BE2C (cell line): ENCODE measurements around the gene PHACTR1.

ENCODE experiments used
- DNase-seq: peaks from one replicate; pipeline ENCODE4 v3.0.0-alpha.2; 2020
- H3K27me3 ChIP-seq: fragments of 250-450 bp; sonication (Bioruptor Pico); 2 replicates; pipeline ENCODE4 v1.5.1; 2020; ENCODE audit warnings: mild to moderate bottlenecking
- H3K36me3 ChIP-seq: fragments of 250-450 bp; sonication (Bioruptor Pico); 2 replicates; pipeline ENCODE4 v1.5.1; 2020; ENCODE audit warnings: mild to moderate bottlenecking
- H3K4me1 ChIP-seq: fragments of 250-450 bp; sonication (Bioruptor Pico); 2 replicates; pipeline ENCODE4 v1.5.1; 2020
- H3K4me3 ChIP-seq: 2 replicates; pipeline ENCODE4 v1.5.1; 2011; ENCODE audit warnings: low read depth, low read length
- H3K9me3 ChIP-seq: fragments of 250-450 bp; sonication (Bioruptor Pico); 2 replicates; pipeline ENCODE4 v1.5.1; 2020
- TF ChIP-seq, protein P1 (sequence below): IDR thresholded peaks from 2 replicates; pipeline ENCODE4 v1.5.1; 2012; ENCODE audit warnings: mild to moderate bottlenecking, low read depth, low read length

PHACTR1 gene

DNA sequence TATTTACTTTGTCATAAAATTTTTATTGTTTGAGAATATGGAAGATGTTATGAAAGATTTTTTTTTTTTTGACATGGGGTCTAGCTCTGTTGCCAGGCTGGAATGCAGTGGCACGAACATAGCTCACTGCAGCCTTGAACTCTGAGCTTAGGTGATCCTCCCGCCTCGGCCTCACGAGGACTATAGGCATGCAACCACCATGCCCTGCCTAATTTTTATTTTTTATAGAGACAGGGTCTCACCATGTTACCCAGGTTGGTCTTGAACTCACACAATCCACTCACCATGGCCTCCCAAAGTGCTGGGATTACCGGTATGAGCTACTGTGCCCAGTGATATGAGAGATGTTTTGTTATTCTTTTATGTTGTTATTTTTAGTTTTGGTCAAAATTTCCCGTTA, 316.0 kb downstream of the PHACTR1 start:
- H3K36me3 ChIP-seq = no peaks in the 10 kb centered on the region
- H3K27me3 ChIP-seq = no peaks in the 10 kb centered on the region
- H3K4me3 ChIP-seq = no peak overlapping the region
- no peaks in the 10 kb centered on the region for H3K4me1 ChIP-seq
- H3K9me3 ChIP-seq = no peaks in the 10 kb centered on the region
- no peak for DNase-seq
- TF ChIP-seq, protein P1, sequence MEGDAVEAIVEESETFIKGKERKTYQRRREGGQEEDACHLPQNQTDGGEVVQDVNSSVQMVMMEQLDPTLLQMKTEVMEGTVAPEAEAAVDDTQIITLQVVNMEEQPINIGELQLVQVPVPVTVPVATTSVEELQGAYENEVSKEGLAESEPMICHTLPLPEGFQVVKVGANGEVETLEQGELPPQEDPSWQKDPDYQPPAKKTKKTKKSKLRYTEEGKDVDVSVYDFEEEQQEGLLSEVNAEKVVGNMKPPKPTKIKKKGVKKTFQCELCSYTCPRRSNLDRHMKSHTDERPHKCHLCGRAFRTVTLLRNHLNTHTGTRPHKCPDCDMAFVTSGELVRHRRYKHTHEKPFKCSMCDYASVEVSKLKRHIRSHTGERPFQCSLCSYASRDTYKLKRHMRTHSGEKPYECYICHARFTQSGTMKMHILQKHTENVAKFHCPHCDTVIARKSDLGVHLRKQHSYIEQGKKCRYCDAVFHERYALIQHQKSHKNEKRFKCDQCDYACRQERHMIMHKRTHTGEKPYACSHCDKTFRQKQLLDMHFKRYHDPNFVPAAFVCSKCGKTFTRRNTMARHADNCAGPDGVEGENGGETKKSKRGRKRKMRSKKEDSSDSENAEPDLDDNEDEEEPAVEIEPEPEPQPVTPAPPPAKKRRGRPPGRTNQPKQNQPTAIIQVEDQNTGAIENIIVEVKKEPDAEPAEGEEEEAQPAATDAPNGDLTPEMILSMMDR = no peak

DNA sequence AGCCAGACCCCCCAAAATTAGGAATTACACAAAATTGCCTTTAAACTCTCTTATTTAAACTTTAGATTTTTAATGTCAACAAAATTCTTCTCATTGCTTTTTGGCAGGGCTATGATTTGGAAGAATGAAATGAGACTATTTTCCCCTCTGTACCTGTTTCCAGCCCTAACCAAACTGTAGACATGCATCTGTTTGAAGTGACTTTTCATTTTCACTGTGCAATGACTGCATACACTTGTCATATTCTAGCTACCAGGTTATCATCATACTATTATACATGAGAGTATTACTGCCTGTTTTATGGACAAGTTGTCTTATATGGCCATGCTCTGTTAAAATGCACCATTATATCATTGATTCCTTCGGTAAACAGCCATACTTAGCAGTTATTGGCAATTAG, 316.6 kb downstream of the PHACTR1 start:
- TF ChIP-seq, protein P1 = no peak

DNA sequence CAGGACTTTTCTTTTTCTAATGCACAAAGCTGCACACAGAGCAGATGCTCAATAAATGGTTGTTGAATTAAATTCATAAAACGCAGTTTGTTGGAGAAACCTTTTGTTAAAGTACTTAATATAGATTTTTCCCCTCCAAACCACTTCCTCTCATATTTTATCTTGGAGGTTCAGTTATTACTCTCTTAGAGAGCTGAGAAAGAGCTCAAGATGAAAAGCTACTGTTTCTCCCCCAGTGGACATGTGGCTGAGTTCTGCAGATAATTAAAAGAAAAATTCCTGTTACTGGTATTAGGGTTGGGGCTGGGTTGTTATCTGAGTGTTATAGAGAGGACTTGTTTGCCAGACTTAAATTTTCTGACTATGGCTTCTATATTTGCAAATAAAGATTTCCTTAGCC, 317.7 kb downstream of the PHACTR1 start:
- TF ChIP-seq, protein P1 = no peak
- no peak overlapping the region for H3K4me3 ChIP-seq
- no peaks in the 10 kb centered on the region for H3K9me3 ChIP-seq
- H3K27me3 ChIP-seq = no peaks in the 10 kb centered on the region
- no peaks in the 10 kb centered on the region for H3K4me1 ChIP-seq
- no peaks in the 10 kb centered on the region for H3K36me3 ChIP-seq
- no peak for DNase-seq

More for the DNA sequence above, 316.6 kb downstream of the PHACTR1 start:
- Histone ChIP-seq H3K36me3 (no peaks in the 10 kb centered on the region), H3K4me1 (no peaks in the 10 kb centered on the region), H3K27me3 (no peaks in the 10 kb centered on the region), H3K9me3 (no peaks in the 10 kb centered on the region), H3K4me3 (no peak overlapping the region)
- DNase-seq = no peak

DNA sequence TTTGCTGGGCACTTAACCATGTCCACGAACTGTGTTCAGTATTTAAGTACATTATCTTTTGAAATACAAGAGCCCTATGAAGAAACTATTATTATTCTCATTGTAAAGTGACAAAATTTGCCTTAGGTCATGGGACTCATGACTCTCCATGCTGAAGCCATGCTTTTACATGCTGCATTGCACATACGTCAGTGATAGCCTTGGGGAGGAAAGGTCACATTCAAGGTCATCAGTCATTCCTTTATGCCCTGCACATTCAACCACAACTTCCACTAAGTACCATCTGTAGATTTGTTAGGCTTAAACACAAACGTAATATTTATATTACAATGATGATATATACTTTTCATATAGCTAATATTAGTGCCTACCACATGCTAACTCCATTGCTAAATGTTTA, 319.0 kb downstream of the PHACTR1 start:
- TF ChIP-seq, protein P1 = no peak
- Histone ChIP-seq H3K4me1 (no peaks in the 10 kb centered on the region), H3K4me3 (no peak overlapping the region), H3K36me3 (no peaks in the 10 kb centered on the region), H3K27me3 (no peaks in the 10 kb centered on the region), H3K9me3 (no peaks in the 10 kb centered on the region)
- no peak for DNase-seq

DNA sequence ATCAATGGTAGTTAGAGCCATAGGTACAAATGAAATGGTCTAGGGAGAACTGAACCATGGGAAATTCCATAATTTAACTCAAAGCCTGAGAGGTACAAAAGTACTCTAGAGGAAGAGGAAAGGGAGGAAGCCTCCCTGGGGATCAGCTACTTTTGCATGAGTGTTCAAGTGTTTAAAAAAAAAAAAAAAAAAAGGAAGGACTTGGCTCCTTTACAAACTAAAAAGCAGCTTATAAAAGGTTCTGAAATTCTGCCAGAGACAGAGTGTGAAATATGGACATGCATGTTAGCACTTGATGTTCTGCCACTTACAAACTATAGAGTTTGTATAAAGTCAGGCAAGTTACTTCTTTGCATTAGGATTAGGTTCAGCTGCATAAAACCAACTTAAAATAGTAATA, 321.7 kb downstream of the PHACTR1 start:
- Histone ChIP-seq H3K4me1 (no peaks in the 10 kb centered on the region), H3K4me3 (no peak overlapping the region), H3K36me3 (no peaks in the 10 kb centered on the region), H3K9me3 (no peaks in the 10 kb centered on the region), H3K27me3 (no peaks in the 10 kb centered on the region)
- no peak for DNase-seq
- TF ChIP-seq, protein P1 = no peak

DNA sequence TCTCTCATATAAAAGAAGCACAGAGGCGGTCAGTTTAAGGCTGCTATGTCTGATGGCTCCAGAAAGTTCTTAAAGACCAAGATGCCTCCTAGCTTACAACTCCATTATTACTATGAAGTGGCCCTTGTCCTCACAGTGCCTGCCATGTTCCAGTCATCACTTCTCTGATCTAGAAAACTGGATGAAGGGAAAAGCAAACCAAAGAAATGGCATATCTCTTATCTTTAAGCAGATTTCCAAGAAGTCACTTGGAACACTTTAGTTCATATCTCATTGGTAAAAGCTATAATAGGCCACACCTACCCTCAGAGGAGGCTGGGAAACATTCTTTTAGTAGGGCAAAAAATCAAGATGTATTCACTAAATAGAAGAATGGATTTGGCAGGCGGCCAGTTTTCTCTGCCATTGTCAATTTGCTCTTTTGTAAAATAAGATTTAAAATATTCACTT, 322.2 kb downstream of the PHACTR1 start:
- H3K36me3 ChIP-seq = no peaks in the 10 kb centered on the region
- H3K4me3 ChIP-seq = no peak overlapping the region
- TF ChIP-seq, protein P1 = no peak
- no peaks in the 10 kb centered on the region for H3K4me1 ChIP-seq
- no peaks in the 10 kb centered on the region for H3K9me3 ChIP-seq
- no peak for DNase-seq
- no peaks in the 10 kb centered on the region for H3K27me3 ChIP-seq
